Adrenal gland (tissue), 12 donors: ENCODE results near the gene SNX24. TPM values are rescaled to one million over a fixed set of nuclear protein-coding genes. Genes with fewer than 3 reads are reported as not detected.

Experiments used
- DNase-seq, 7 donors: peaks; one replicate each; pipeline ENCODE4 v3.0.0-alpha.2; 2019 to 2020
- H3K27ac ChIP-seq, 5 donors: fragments of 200-600 bp; sonication (generic) in 4 of 5; 1 replicate in 3 of 5; 2 replicates in 2 of 5; pipeline versions ENCODE4 v1.5.1 to v1.8.0; 2016 to 2020; ENCODE audit warnings: mild to moderate bottlenecking in 1 of 5
- H3K27me3 ChIP-seq: fragments of 200-600 bp; 2 replicates; pipeline ENCODE4 v1.8.0; 2021
- H3K36me3 ChIP-seq, 2 donors: fragments of 200-600 bp; replicated peaks in 1 of 2; 1 replicate in 1 of 2; 2 replicates in 1 of 2; pipeline versions ENCODE4 v1.5.1 to v1.8.0; 2018 to 2022
- H3K4me1 ChIP-seq, 2 donors: fragments of 200-600 bp; replicated peaks in 1 of 2; 1 replicate in 1 of 2; 2 replicates in 1 of 2; pipeline versions ENCODE4 v1.5.1 to v1.8.0; 2018 to 2021
- H3K4me3 ChIP-seq, 4 donors: fragments of 200-600 bp; sonication (generic) in 3 of 4; one replicate each; pipeline ENCODE4 v1.5.1; 2016 to 2018
- H3K9me3 ChIP-seq, 3 donors: fragments of 200-600 bp; sonication (generic) in 1 of 3; replicated peaks in 1 of 3; 1 replicate in 2 of 3; 2 replicates in 1 of 3; pipeline versions ENCODE4 v1.5.1 to v1.8.0; 2016 to 2021
- POLR2A ChIP-seq, 2 donors: fragments of 450-650 bp; IDR thresholded peaks; one replicate each; pipeline ENCODE4 v1.6.1; 2017; ENCODE audit warnings: antibody characterized with exemption in 2 of 2, mild to moderate bottlenecking in 2 of 2, moderate library complexity in 1 of 2
- WGBS, 4 donors: extraction: QIAGEN DNeasy Blood & Tissue Kit in 2 of 4; methylation state at CpG; one replicate each; pipeline versions ENCODE4 v1.1.5 to v1.1.7; 2013 to 2017; 5-methylcytosine and 5-hydroxymethylcytosine counted together
- intact Hi-C, 2 donors: fragments of 100-400 bp; cut with DNase I; formaldehyde crosslinking; loops; one replicate each; pipeline versions ENCODE4 v1.14.1 to v1.15.0; 2022 to 2023
- polyA plus RNA-seq, 3 donors: library from polyadenylated mRNA; stranded (reverse); fragments of 200-250 nt in 2 of 3; fragments of 350-450 nt in 1 of 3; fragmentation: Illumina TruSeq in 1 of 3; extraction: RNeasy Lipid Tissue Mini Kit (QIAGEN cat#74804) in 1 of 3; gene quantifications; one replicate each; pipeline ENCODE4 v1.2.3, GENCODE V29; 2013 to 2014
- total RNA-seq, 9 donors: library from RNA; depleted of rRNA in 4 of 9; stranded (reverse); fragments of >200 nt in 4 of 9; fragments of 120-200 nt in 1 of 9; fragmentation: NEBNext Ultra II Directional in 1 of 9; extraction: Animal tissue kit (Norgen Biotek cat#: 25700) in 1 of 9; gene quantifications; one replicate each; pipeline versions ENCODE4 v1.1.0 to v1.2.4, GENCODE V29; 2013 to 2023
- TF ChIP-seq, protein P1 (sequence below), 6 experiments: fragments of 450-650 bp in 4 of 6; fragments of 200-600 bp in 2 of 6; sonication (generic) in 1 of 6; IDR thresholded peaks; 1 replicate in 5 of 6; 2 replicates in 1 of 6; pipeline versions ENCODE4 v1.5.1 to v1.8.0; 2016 to 2021; ENCODE audit warnings: antibody characterized with exemption in 6 of 6, mild to moderate bottlenecking in 2 of 6, moderate library complexity in 1 of 6
- donor health status: healthy with polysubstance abuse.
- donor health status: Bipolar disorder and iron deficiency.
- donor health status: DM: yes; HTN: yes; CAD: no.
- donor health status: DM: no; HTN: no; CAD: no.
- donor health status: DM: no; HTN: no; CAD: no.
- donor health status: DM: yes; HTN: yes; CAD: no.

The SNX24 gene
- total and polyA plus RNA-seq, 12 donors: 5.0 to 28.2 (median 13.9) TPM

DNA sequence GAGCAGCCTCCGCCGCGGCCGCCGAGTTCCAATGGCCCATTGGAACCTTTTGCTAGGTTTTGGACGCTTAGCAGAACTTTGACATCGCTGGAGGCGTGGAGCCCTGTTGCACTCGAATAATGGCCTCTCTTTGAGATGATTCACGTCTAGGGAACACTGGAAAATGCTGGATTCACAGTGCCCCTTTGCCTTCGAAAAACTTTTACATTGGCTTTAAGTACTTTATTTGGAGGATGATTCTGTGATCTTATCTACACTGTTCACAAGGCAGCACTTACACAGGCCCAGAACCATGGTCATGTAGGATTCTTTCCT, 191.6 kb downstream of the SNX24 start:
- 1 to 5% (median 2%) methylated on average over 5 to 11 of the region's 11 CpGs for WGBS, 4 donors
- no peaks in the 10 kb centered on the region for H3K9me3 ChIP-seq
- H3K27ac ChIP-seq: peak overlapping the region; percentile 60 to 94 (median 90)
- no peak for DNase-seq
- H3K4me1 ChIP-seq: peaks cover 0 to 6% of the 10 kb centered on the region in 2 donors
- peak overlapping the region; percentile 50 to 94 (median 72) for H3K4me3 ChIP-seq
- TF ChIP-seq, protein P1, sequence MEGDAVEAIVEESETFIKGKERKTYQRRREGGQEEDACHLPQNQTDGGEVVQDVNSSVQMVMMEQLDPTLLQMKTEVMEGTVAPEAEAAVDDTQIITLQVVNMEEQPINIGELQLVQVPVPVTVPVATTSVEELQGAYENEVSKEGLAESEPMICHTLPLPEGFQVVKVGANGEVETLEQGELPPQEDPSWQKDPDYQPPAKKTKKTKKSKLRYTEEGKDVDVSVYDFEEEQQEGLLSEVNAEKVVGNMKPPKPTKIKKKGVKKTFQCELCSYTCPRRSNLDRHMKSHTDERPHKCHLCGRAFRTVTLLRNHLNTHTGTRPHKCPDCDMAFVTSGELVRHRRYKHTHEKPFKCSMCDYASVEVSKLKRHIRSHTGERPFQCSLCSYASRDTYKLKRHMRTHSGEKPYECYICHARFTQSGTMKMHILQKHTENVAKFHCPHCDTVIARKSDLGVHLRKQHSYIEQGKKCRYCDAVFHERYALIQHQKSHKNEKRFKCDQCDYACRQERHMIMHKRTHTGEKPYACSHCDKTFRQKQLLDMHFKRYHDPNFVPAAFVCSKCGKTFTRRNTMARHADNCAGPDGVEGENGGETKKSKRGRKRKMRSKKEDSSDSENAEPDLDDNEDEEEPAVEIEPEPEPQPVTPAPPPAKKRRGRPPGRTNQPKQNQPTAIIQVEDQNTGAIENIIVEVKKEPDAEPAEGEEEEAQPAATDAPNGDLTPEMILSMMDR (IDR thresholded peaks at IDR 0.05): no peak
- TF ChIP-seq POLR2A (IDR thresholded peaks at IDR 0.05): no peak
- intact Hi-C loops: no loop called here
- no peaks in the 10 kb centered on the region for H3K36me3 ChIP-seq
- no peaks in the 10 kb centered on the region for H3K27me3 ChIP-seq

GRCh38 chr5:123039673-123040072, 194.3 kb downstream of the SNX24 start:
- Histone ChIP-seq H3K4me1 (peaks cover 0 to 6% of the 10 kb centered on the region in 2 donors), H3K4me3 (no peak overlapping the region), H3K36me3 (no peaks in the 10 kb centered on the region), H3K27me3 (no peaks in the 10 kb centered on the region), H3K27ac (no peak overlapping the region), H3K9me3 (no peaks in the 10 kb centered on the region)
- intact Hi-C loops: no loop called here
- DNase-seq: no peak
- TF ChIP-seq, protein P1 (IDR thresholded peaks at IDR 0.05): no peak
- no peak for TF ChIP-seq POLR2A (IDR thresholded peaks at IDR 0.05)

DNA sequence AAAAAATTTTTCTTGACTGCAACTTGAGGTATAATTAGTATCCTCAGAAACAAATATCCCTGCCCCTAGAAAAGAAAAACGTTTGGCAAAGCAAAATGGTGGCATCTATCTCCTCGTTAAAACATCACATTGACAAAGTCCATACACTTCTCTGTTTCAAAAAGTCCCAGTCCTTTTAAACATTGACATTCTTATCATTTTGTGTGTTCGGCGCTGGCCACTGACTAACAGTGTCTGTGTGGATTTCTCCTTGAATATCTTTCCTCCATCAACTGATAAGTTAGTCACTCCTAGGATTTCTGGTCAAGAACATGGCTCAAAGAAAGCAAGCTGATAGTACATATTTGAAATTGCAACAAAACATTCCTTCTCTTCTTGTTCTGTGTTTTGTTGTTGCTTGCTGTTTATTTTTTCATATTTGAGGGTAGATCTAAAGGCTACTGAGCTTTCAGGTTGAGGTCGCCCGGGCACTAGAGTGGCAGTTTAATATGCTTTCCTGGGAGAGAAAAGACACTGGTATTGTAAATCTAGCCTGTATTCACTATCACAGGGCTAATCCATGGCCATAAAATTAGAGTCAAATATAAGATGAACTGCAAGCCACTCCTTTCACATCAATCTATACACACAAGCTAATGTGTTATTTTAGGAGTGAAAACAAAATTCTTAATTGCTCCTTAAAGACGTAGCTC, 199.7 kb downstream of the SNX24 start:
- intact Hi-C loops: no loop called here
- H3K27me3 ChIP-seq: no peaks in the 10 kb centered on the region
- no peak overlapping the region for H3K27ac ChIP-seq
- no peaks in the 10 kb centered on the region for H3K36me3 ChIP-seq
- H3K9me3 ChIP-seq: no peaks in the 10 kb centered on the region
- H3K4me1 ChIP-seq: no peaks in the 10 kb centered on the region
- 70 to 75% (median 74%) methylated on average over 7 of the region's 7 CpGs for WGBS, 4 donors
- TF ChIP-seq, protein P1 (IDR thresholded peaks at IDR 0.05): no peak
- no peak for TF ChIP-seq POLR2A (IDR thresholded peaks at IDR 0.05)
- no peak for DNase-seq
- no peak overlapping the region for H3K4me3 ChIP-seq

GRCh38 chr5:123046222-123046621, 200.8 kb downstream of the SNX24 start:
- intact Hi-C loops: no loop called here

More at GRCh38 chr5:123046222-123046621, 200.8 kb downstream of the SNX24 start:
- TF ChIP-seq, protein P1 (IDR thresholded peaks at IDR 0.05): no peak
- no peak for TF ChIP-seq POLR2A (IDR thresholded peaks at IDR 0.05)
- DNase-seq: no peak
- Histone ChIP-seq H3K9me3 (peaks cover 0 to 1% (median 0%) of the 10 kb centered on the region in 3 donors), H3K4me1 (no peaks in the 10 kb centered on the region), H3K27me3 (no peaks in the 10 kb centered on the region), H3K27ac (no peak overlapping the region), H3K4me3 (no peak overlapping the region), H3K36me3 (no peaks in the 10 kb centered on the region)
- 62 to 92% (median 83%) methylated on average over 2 to 4 of the region's 4 CpGs for WGBS, 4 donors
